PFSK-1 (cell line): ENCODE results near the gene NSL1.

ENCODE experiments used
- FOXP2 ChIP-seq: optimal IDR thresholded peaks from 2 replicates; pipeline ENCODE3; 2011; ENCODE audit warnings: borderline replicate concordance, control low read depth, inconsistent platforms; ENCODE audit not compliant: insufficient read depth; ENCODE audit errors: extremely low read length, extremely low read depth
- POLR2AphosphoS5 ChIP-seq: IDR thresholded peaks from 2 replicates; pipeline ENCODE4 v1.6.1; 2012; ENCODE audit warnings: low read depth, mild to moderate bottlenecking, control low read depth, low read length, moderate library complexity
- REST ChIP-seq, 2 experiments: IDR thresholded peaks; 2 replicates each; pipeline versions ENCODE4 v1.6.1 to v1.8.0; 2011 to 2012; ENCODE audit warnings: low read depth in 2 of 2, low read length in 2 of 2, control low read depth in 1 of 2, inconsistent platforms in 1 of 2, mild to moderate bottlenecking in 1 of 2, moderate library complexity in 1 of 2; ENCODE audit not compliant: insufficient read depth in 1 of 2
- SIN3A ChIP-seq: IDR thresholded peaks from 2 replicates; pipeline ENCODE4 v1.6.1; 2012; ENCODE audit warnings: mild to moderate bottlenecking, low read length, moderate library complexity, borderline replicate concordance; ENCODE audit not compliant: insufficient read depth
- TAF1 ChIP-seq: IDR thresholded peaks from 2 replicates; pipeline ENCODE4 v1.6.1; 2012; ENCODE audit warnings: low read length, control low read depth, borderline replicate concordance; ENCODE audit not compliant: insufficient read depth

Gene NSL1

DNA sequence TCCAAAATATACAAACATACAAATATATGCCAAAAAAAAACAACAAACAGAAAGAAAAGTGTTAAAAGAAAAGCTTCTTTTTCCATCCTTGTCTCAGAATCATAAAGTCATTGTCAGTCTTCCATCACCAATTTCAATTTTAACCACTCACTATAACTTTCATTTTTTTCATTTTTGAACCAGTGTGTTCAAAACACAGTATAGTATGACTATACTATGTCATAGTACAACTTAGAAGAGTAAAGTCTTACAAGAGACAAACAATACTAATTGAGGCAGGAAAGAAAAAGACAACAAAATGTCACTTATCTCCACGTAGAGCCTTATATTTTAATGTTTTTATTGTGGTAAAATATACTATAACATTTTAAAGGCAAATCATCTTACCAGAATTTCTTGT, 7.6 kb downstream of the NSL1 start:
- TF ChIP-seq FOXP2 (no peak), REST (IDR thresholded peaks at IDR 0.05; ENCODE audit: insufficient read depth in 1 of 2, low read depth in 2 of 2, low read length in 2 of 2) (no peak), POLR2AphosphoS5 (no peak), SIN3A (no peak), TAF1 (no peak)

DNA sequence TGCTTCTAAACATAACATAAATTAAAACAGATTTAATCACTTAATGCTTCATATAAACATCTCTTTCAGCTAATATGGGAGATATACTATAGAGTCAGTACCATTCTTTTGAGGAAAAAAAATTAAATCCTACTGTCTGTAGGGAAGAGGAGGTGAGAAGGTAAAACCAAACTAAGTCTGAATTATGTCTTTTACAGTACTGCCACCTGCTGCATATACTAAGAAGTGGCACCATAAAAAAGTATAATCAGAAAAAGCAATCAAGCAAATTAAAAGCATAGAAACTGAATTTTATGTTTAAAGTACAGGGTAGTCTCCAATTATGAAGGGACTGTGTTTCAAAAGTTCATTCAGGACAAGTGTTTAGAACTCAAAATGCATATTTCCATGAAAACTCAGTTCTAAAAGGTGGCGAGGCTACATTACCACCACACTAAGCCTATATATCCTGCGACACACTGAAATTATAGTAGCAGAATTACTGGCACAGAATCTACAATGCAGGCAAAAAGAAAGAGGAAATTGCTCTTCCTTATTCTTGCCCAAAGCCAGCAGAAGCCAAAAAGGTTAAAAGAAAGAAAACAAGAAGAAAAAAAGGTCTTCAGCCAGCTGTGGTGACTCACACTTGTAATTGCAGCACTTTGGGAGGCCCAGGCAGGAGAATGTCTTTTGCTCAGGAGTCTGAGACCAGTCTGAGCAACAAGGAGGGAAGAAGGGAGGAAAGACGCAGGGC, 9.0 kb downstream of the NSL1 start:
- TF ChIP-seq POLR2AphosphoS5 (no peak), TAF1 (no peak), REST (IDR thresholded peaks at IDR 0.05; ENCODE audit: insufficient read depth in 1 of 2, low read depth in 2 of 2, low read length in 2 of 2) (no peak), SIN3A (no peak), FOXP2 (no peak)

- no peak for TF ChIP-seq REST (IDR thresholded peaks at IDR 0.05; ENCODE audit: insufficient read depth in 1 of 2, low read depth in 2 of 2, low read length in 2 of 2)
- no peak for TF ChIP-seq POLR2AphosphoS5
- TF ChIP-seq SIN3A, result no peak
- no peak for TF ChIP-seq FOXP2
- no peak for TF ChIP-seq TAF1
These were observed 10.4 kb downstream of the NSL1 start for GRCh38 chr1:212781225-212781624.

DNA sequence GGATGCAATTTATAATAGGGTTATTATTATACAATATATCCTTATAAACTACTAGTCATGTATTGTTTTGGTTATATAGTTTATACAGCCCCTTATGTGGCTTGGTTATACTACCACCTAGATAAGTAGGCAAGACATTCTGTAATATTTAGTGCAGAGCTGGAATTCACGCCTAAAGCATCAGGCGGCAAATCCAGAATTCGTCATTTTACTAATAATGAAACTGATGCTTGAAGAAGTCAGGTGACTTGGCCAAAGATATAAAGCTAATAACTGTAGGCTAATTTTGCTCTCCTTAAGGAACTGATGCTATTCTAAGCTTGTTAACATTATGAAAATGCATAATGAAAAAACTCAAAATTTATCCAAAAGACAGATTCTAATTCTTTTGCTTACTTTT, 10.8 kb downstream of the NSL1 start:
- TF ChIP-seq FOXP2 (no peak), REST (IDR thresholded peaks at IDR 0.05; ENCODE audit: insufficient read depth in 1 of 2, low read depth in 2 of 2, low read length in 2 of 2) (no peak), TAF1 (no peak), POLR2AphosphoS5 (no peak), SIN3A (no peak)

DNA sequence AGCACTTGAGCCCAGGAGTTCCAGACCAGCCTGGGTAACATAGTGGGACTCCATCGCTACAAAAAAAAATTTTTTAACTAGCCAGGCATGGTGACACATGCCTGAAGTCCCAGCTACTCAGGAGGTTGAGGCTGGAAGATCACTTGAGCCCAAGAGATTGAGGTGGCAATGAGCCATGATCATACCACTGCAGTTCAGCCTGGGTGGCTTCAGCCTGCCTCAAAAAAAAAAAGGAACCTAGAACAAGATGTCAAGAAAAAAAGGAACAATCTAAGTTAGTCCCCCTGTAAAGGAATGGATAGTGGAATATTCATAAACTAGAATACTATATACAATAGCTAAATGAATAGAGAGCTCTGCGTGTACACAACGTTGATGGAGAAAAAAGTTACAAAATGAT, 14.4 kb downstream of the NSL1 start:
- TF ChIP-seq FOXP2 (no peak), REST (IDR thresholded peaks at IDR 0.05; ENCODE audit: insufficient read depth in 1 of 2, low read depth in 2 of 2, low read length in 2 of 2) (no peak), SIN3A (no peak), POLR2AphosphoS5 (no peak), TAF1 (no peak)
